Naive B cell (primary cell): ENCODE measurements around the gene LRRC58. TPM values are rescaled to one million over a fixed set of nuclear protein-coding genes. Genes with fewer than 3 reads are reported as not detected.
A peak's percentile ranks its signal among the peaks of the same experiment; 100 is the strongest.
"Not testable (repeated sequence)": the region's sequence is repeated elsewhere in the genome, so short reads cannot be mapped to it uniquely, and the experiment has no call there.

Experiments used
- ATAC-seq, 2 donors: fragments of 150-1000 bp; cut with Tn5 transposase; 2 replicates each; pipeline ENCODE4 v1.10.0; 2021; ENCODE audit warnings: low read depth in 2 of 2, mild to moderate bottlenecking in 2 of 2, moderate library complexity in 2 of 2
- DNase-seq: peaks from one replicate; pipeline ENCODE4 v3.0.0; 2022
- H3K27ac Mint-ChIP-seq, 6 donors: one replicate each; pipeline ENCODE4 v1.8.0; 2020 to 2022; ENCODE audit warnings: mild to moderate bottlenecking in 6 of 6, mixed read lengths in 6 of 6, moderate library complexity in 5 of 6, inconsistent platforms in 2 of 6
- H3K27me3 Mint-ChIP-seq, 3 donors: one replicate each; pipeline ENCODE4 v1.8.0; 2021 to 2022; ENCODE audit warnings: mixed read lengths in 3 of 3, mild to moderate bottlenecking in 1 of 3
- H3K36me3 Mint-ChIP-seq, 2 donors: one replicate each; pipeline ENCODE4 v1.8.0; 2020 to 2022; ENCODE audit warnings: mixed read lengths in 2 of 2, inconsistent platforms in 1 of 2, mild to moderate bottlenecking in 1 of 2
- H3K4me1 Mint-ChIP-seq, 3 donors: one replicate each; pipeline ENCODE4 v1.8.0; 2020 to 2022; ENCODE audit warnings: mixed read lengths in 3 of 3, inconsistent platforms in 1 of 3, mild to moderate bottlenecking in 1 of 3, moderate library complexity in 1 of 3
- H3K4me3 Mint-ChIP-seq, 8 donors: one replicate each; pipeline ENCODE4 v1.8.0; 2020 to 2022; ENCODE audit warnings: mild to moderate bottlenecking in 8 of 8, mixed read lengths in 8 of 8, moderate library complexity in 8 of 8, inconsistent platforms in 2 of 8
- H3K9me3 Mint-ChIP-seq, 7 donors: one replicate each; pipeline ENCODE4 v1.8.0; 2020 to 2022; ENCODE audit warnings: mixed read lengths in 7 of 7, mild to moderate bottlenecking in 5 of 7, inconsistent platforms in 2 of 7, moderate library complexity in 1 of 7
- polyA plus RNA-seq, 6 donors: library from polyadenylated mRNA; unstranded; fragments of 300-500 nt; fragmentation: Illumina TruSeq; gene quantifications; one replicate each; pipeline ENCODE4 v1.2.3, GENCODE V29; 2021; ENCODE audit warnings: low read depth in 6 of 6

Gene LRRC58
- polyA plus RNA-seq, 6 donors from 2014 or later: 5.9 to 10.4 (median 9.0) TPM

DNA sequence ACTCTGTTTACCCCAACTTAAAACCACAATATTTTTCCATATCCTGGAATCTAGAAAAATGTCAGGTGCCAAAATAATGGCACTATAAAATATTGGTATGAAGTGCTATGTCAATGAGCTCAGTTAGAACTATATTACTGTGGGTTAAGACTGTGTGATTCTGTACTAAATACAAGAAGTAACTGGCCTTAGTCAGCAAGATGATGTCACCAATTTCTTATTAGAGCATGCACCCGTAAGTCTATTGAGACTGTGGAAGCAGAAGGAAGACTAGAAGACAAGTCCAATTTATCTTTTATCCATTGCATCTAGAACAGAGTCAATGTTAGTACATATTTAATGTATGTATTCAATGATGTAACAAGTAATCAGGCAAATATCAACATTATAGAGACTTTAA is 25.0 kb downstream of the LRRC58 start:
- ATAC-seq (no peak), DNase-seq (no peak)
- Mint-ChIP-seq H3K36me3 (peaks cover 17 to 22% of the 10 kb centered on the region in 2 donors), H3K4me3 (no peak overlapping the region), H3K27ac (no peak overlapping the region), H3K4me1 (no peaks in the 10 kb centered on the region), H3K27me3 (no peaks in the 10 kb centered on the region), H3K9me3 (peaks cover 0 to 5% (median 3%) of the 10 kb centered on the region in 7 donors)

DNA sequence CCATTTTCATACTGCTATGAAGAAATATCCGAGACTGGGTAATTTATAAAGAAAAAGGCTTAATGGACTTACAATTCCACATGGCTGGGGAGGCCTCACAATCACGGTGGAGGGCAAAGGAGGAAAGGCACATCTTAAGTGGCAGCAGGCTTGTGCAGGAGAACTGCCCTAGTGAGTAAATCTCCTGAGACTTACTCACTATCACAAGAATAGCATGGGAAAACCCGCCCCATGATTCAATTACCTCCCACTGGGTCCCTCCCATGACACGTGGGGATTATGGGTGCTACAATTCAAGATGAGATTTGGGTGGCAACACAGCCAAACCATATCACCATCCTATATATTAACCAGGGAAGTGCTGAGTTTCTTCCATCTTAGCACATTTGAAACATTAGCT is 25.4 kb downstream of the LRRC58 start:
- H3K9me3 Mint-ChIP-seq, H3K4me3 Mint-ChIP-seq, ATAC-seq, DNase-seq, H3K27me3 Mint-ChIP-seq, H3K27ac Mint-ChIP-seq, H3K4me1 Mint-ChIP-seq: not testable (repeated sequence)
- H3K36me3 Mint-ChIP-seq: peaks cover 22% of the 10 kb centered on the region in 2 donors

DNA sequence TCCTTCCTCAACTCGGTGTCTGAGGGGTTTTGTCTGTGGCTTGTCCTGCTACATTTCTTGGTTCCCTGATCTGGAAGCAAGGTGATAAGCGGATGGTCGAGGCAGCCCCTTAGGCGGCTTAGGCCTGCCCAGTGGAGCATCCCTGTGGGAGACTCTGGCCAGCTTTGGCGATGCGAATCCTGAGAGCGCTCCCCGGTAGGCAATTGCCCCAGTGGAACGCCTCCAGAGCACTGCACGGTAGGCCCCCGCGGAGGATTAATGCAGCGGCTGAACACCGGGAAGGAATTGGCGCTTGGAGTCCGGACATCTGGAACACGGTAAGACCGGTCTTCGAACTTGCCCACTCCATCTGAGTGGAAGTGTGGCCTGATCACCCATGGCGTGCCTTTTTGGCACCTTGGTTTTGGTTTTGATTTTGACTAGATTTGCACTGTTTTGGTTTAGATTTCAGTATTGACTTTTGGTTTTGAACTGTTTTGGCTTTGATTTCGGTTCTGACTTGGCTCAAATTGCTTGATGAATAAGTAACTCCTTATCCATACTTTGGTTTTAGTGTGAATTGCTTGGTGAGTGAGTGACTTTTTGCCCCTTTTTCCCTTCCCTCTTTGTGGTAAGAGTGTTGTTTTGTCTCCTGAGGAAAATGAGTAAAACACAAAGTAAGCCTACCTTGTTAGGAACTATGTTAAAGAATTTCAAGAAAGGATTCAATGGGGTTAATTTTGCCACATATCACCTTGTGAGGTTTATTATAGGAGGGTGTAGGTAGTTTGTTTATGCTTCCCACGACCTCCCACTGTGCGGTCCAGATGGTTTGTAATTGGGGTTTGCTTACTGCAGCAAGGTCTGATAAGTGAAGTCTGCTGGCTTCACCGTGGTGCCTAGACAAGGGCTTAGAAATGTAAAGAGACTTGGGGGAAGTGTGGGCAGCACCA is 37.0 kb downstream of the LRRC58 start:
- H3K27ac Mint-ChIP-seq: peak overlapping the region in 1 of 6 donors; percentile 8
- H3K4me1 Mint-ChIP-seq: peaks cover 0 to 6% (median 5%) of the 10 kb centered on the region in 3 donors
- peaks cover 0 to 9% (median 0%) of the 10 kb centered on the region in 3 donors for H3K27me3 Mint-ChIP-seq
- peaks cover 5 to 23% (median 9%) of the 10 kb centered on the region in 7 donors for H3K9me3 Mint-ChIP-seq
- H3K4me3 Mint-ChIP-seq: no peak overlapping the region
- ATAC-seq (no peak), DNase-seq (no peak)
- H3K36me3 Mint-ChIP-seq: peaks cover 23 to 31% of the 10 kb centered on the region in 2 donors

DNA sequence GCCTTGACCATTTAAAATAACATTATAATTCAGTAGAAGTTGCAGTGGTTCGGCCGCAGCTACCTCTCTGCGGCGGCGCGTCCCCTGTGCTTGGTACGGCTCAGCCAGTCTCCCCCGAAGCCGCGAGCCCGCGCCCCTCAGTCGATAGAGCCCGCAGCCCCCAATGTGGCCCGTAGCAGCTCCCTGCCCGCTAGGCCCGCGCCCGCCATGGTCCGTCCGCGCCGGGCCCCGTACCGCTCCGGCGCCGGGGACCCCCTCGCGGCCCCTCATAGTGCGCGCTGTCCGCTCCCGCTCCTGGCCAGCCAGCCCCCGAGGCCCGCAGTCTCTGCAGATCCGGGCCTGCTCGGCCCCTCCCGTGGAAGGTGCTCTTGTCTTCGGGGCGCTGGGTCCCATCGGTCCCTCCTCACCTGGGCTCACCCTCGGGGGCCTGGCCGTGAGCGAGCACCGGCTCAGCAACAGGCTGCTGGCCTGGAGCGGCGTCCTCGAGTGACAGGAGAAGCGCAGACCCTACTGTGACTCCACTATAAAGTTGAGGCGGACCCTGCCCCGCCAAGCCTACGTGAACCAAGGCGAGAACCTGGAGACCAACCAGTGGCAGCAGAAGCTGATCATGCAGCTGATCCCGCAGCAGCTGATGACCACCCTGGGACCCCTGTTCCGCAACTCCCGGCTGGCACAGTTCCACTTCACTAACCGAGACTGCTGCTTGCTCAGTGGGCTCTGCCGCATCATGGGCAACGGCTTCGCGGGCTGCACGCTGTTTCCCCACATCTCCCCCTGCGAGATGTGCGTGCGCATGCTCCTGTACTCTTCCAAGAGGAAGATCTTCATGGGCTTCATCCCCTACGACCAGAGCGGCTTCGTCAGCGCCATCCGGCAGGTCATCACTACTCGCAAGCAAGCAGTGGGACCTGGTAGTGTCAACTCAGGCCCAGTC is 42.4 kb downstream of the LRRC58 start:
- ATAC-seq (no peak), DNase-seq (no peak)
- Mint-ChIP-seq H3K27ac (no peak overlapping the region), H3K9me3 (peaks cover 0 to 2% (median 0%) of the 10 kb centered on the region in 7 donors), H3K27me3 (peaks cover 0 to 8% (median 0%) of the 10 kb centered on the region in 3 donors), H3K4me1 (no peaks in the 10 kb centered on the region), H3K36me3 (no peaks in the 10 kb centered on the region), H3K4me3 (no peak overlapping the region)

DNA sequence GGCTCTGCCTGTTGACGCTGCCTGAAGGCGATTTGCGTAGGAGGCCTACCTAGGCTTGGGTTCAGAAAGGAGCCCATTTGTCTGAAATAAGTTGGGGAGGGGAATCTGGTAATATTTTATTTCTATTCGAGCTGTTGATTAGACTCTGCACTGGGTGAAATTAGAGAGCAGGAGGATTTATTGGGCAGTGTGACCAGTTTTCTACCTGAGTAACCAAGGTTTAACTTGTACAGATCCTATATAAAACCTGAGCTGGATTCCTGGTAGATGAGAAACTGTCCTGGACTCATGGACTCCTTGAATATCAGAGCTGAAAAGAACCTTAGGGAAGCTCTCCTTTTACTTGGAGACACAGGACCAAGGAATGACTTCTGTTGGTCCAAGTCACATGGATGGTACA is 44.5 kb downstream of the LRRC58 start:
- no peaks in the 10 kb centered on the region for H3K36me3 Mint-ChIP-seq
- H3K27me3 Mint-ChIP-seq: peaks cover 0 to 8% (median 0%) of the 10 kb centered on the region in 3 donors
- DNase-seq (no peak), ATAC-seq (no peak)
- H3K4me3 Mint-ChIP-seq: no peak overlapping the region
- H3K27ac Mint-ChIP-seq: no peak overlapping the region
- H3K9me3 Mint-ChIP-seq: no peaks in the 10 kb centered on the region
- no peaks in the 10 kb centered on the region for H3K4me1 Mint-ChIP-seq

DNA sequence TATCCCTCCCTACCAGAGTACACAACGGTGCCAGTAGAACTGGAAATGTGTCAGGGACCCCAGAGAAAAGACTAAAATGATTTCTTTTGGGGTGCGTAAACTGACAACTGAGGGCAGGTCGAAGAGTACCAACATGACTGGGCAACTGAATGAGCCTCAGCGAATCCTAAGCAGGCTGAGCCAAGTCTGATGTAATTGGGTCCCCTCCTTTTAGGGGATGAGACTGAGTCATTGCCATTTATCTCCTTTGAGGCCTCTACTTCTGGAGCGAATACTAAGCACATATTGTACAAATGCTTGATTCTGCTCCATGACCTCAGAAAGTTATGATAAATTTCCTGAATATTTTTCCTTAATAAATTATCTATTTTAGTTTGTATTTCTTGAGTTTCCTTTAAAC is 46.8 kb downstream of the LRRC58 start:
- no peak overlapping the region for H3K4me3 Mint-ChIP-seq
- no peaks in the 10 kb centered on the region for H3K9me3 Mint-ChIP-seq
- H3K27ac Mint-ChIP-seq: no peak overlapping the region
- no peak for ATAC-seq
- no peak for DNase-seq
- no peaks in the 10 kb centered on the region for H3K4me1 Mint-ChIP-seq
- H3K27me3 Mint-ChIP-seq: peaks cover 0 to 5% (median 0%) of the 10 kb centered on the region in 3 donors
- H3K36me3 Mint-ChIP-seq: no peaks in the 10 kb centered on the region

DNA sequence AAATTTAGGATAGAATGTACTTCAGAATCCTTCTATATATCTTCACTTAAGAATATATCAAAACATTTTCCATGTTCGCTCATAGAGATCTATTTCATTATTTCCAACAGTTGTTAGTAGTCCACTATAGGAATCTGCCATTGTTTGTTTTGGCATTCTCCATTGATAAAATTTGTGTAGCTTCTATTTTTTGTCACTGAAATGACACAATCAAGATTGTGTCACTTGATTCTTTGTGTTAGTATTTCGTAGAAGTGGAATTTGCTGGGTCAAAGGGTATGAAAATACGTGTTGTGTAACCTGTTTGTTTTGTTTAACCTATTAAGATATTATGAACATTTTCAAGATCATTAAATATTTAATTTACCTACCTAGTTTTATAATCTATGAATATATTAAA is 48.2 kb downstream of the LRRC58 start:
- no peak overlapping the region for H3K4me3 Mint-ChIP-seq
- no peaks in the 10 kb centered on the region for H3K4me1 Mint-ChIP-seq
- H3K27me3 Mint-ChIP-seq: no peaks in the 10 kb centered on the region
- H3K27ac Mint-ChIP-seq: no peak overlapping the region
- no peaks in the 10 kb centered on the region for H3K36me3 Mint-ChIP-seq
- H3K9me3 Mint-ChIP-seq: no peaks in the 10 kb centered on the region
- ATAC-seq (no peak), DNase-seq (no peak)

DNA sequence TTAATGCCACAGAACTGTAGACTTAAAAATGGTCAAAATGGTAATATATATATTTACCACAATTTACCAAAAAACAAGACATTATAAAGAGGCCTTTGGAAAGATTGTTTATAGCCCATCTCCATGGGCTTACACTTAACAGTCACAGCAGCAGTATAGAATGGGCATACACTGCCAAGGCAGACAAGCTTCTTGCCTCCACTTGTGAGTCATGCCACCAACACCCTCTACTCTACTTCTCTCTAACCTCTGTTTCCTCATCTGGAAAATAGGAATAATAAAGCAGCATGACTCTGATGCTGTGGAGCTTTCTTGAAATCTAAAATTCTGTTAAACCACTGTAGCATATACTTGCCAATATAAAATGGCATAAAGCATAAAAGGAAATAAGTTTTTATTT is 49.8 kb downstream of the LRRC58 start:
- Mint-ChIP-seq H3K4me1 (no peaks in the 10 kb centered on the region), H3K27ac (no peak overlapping the region), H3K4me3 (no peak overlapping the region), H3K36me3 (no peaks in the 10 kb centered on the region), H3K27me3 (no peaks in the 10 kb centered on the region), H3K9me3 (peaks cover 0 to 4% (median 0%) of the 10 kb centered on the region in 7 donors)
- ATAC-seq: no peak
- no peak for DNase-seq

DNA sequence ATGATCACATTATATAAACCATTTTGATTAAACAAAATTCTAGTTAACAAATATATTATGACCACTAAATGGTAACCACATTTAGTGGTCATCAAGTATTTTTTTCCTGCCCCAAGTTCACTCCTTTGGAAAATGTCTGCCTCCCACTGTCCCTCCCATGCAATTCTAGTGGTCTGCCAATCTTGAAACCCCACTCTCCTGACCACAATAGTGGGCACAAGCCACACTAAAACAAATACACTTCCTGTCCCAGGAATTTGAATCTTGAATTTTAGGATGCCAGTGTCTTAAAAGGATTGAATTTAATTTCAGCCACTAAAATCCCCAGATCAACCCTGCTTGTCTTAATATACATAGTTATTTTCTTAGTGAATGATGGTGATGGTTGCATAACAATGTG is 50.2 kb downstream of the LRRC58 start:
- Mint-ChIP-seq H3K27me3 (no peaks in the 10 kb centered on the region), H3K27ac (no peak overlapping the region), H3K4me3 (no peak overlapping the region), H3K36me3 (no peaks in the 10 kb centered on the region), H3K9me3 (peaks cover 0 to 8% (median 1%) of the 10 kb centered on the region in 7 donors), H3K4me1 (no peaks in the 10 kb centered on the region)
- DNase-seq (no peak), ATAC-seq (no peak)

DNA sequence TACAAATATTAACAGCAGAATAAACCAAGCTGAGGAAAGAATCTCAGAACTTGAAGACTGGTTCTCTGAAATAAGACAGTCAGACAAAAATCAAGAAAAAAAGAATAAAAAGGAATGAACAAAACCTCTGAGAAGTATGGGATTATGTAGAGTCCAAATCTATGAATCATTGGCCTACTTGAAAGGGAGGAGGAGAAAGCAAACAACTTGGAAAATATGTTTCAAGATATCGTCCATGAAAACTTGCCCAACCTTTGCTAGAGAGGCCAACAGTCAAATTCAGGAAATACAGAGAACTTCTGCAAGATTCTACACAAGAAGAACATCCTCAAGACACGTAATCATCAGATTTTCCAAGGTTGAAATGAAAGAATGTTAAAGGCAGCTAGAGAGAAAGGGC is 57.6 kb downstream of the LRRC58 start:
- peaks cover 5 to 37% (median 21%) of the 10 kb centered on the region in 7 donors for H3K9me3 Mint-ChIP-seq
- DNase-seq, H3K27ac Mint-ChIP-seq, H3K4me1 Mint-ChIP-seq, H3K4me3 Mint-ChIP-seq, ATAC-seq: not testable (repeated sequence)
- peaks cover 31 to 39% (median 38%) of the 10 kb centered on the region in 3 donors for H3K27me3 Mint-ChIP-seq
- H3K36me3 Mint-ChIP-seq: peaks cover 0 to 15% of the 10 kb centered on the region in 2 donors

DNA sequence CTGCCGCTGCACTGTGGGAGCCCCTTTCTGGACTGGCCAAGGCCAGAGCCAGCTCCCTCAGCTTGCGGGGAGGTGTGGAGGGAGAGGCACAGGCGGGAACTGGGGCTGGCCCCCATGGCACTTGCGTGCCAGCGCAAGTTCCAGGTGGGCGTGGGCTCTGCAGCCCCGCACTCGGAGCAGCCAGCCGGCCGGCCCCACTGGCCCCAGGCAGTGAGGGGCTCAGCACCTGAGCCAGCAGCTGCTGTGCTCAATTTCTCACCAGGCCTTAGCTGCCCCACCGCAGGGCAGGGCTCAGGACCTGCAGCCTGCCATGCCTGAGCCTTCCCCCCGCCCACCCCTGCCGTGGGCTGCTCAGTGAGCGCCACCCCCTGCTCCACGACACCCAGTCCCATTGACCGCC is 59.5 kb downstream of the LRRC58 start:
- ATAC-seq: no peak
- no peak overlapping the region for H3K27ac Mint-ChIP-seq
- H3K4me1 Mint-ChIP-seq: peaks cover 0 to 6% (median 0%) of the 10 kb centered on the region in 3 donors
- H3K4me3 Mint-ChIP-seq: no peak overlapping the region
- H3K27me3 Mint-ChIP-seq: peaks cover 42 to 53% (median 50%) of the 10 kb centered on the region in 3 donors
- H3K9me3 Mint-ChIP-seq: peaks cover 5 to 36% (median 21%) of the 10 kb centered on the region in 7 donors
- peaks cover 0 to 15% of the 10 kb centered on the region in 2 donors for H3K36me3 Mint-ChIP-seq
- DNase-seq: no peak

DNA sequence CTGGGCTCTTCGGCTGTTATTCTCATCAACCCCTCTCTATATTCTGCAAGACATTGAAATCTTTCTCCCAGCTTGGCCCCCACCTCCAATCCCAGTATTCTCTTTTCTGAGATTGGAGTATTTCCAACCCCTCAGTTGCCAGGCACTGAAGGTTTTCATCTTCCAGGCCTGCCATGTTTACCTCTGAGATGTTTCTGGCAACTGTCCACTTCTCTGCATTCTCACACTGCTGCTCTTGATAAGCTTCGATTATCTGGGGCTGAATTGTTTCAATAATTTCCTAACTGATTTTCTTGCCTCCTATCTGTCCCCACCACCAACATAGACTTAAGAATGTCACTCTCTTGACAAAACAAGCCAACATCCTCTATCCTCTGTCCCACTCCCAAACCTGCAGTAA is 62.7 kb downstream of the LRRC58 start:
- H3K27ac Mint-ChIP-seq: no peak overlapping the region
- peaks cover 0 to 10% (median 0%) of the 10 kb centered on the region in 3 donors for H3K4me1 Mint-ChIP-seq
- peaks cover 65 to 71% (median 66%) of the 10 kb centered on the region in 3 donors for H3K27me3 Mint-ChIP-seq
- H3K36me3 Mint-ChIP-seq: peaks cover 0 to 2% of the 10 kb centered on the region in 2 donors
- DNase-seq (no peak), ATAC-seq (no peak)
- peak overlapping the region in 2 of 8 donors; percentile 45 to 55 for H3K4me3 Mint-ChIP-seq
- peaks cover 0 to 10% (median 2%) of the 10 kb centered on the region in 7 donors for H3K9me3 Mint-ChIP-seq

DNA sequence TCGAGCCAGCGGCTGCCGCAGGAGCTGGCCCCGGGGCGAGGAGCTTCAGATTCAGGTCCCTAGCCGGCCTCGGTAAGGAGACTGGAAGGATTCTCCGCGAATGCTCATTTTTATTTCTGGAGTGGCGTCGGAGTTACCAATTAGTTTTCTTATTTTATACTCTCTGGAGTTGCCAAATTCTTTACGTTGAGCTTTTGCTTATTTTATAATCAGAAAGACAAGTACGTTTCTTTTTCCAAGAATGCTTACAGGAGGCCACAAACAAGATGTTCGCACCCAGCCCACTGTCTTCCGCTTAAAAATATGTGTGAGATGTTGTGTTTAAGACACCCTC is 63.7 kb downstream of the LRRC58 start:
- peaks cover 0 to 7% (median 2%) of the 10 kb centered on the region in 7 donors for H3K9me3 Mint-ChIP-seq
- H3K36me3 Mint-ChIP-seq: no peaks in the 10 kb centered on the region
- ATAC-seq: no peak
- no peak overlapping the region for H3K4me3 Mint-ChIP-seq
- DNase-seq: no peak
- peaks cover 71 to 78% (median 73%) of the 10 kb centered on the region in 3 donors for H3K27me3 Mint-ChIP-seq
- no peak overlapping the region for H3K27ac Mint-ChIP-seq
- peaks cover 0 to 10% (median 0%) of the 10 kb centered on the region in 3 donors for H3K4me1 Mint-ChIP-seq
